Measurements from ENCODE around the gene ITPKB. TPM values are rescaled to one million over a fixed set of nuclear protein-coding genes. Genes with fewer than 3 reads are reported as not detected.
A peak's percentile ranks its signal among the peaks of the same experiment; 100 is the strongest.

ITPKB gene
- total and polyA plus RNA-seq, 9 donors = 11.3 to 43.2 (median 20.1) TPM

DNA sequence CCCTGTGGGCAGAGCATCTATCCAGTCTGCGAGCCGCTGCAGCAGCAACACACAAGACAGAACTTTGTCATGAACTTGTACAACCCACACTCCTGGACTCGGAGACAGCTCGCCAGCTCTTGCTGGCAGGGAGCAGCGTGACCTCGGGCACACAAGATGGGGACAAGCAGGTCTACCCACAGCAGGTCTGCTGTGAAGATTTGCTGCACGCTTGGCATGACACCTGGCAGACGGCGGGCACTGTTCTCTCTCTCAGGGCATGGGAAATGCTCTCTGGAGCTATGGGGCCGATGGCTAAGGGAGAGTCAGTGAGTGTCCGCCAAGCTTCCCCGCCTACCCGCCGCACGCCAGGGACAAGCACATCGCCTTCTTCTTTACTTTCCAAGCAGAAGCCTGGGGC lies 100.5 kb downstream of the ITPKB start:
- Histone ChIP-seq H3K4me1 (ENCODE audit: insufficient read depth) (peaks cover 11% of the 10 kb centered on the region), H3K27ac (peak overlapping the region in 1 of 2 donors; percentile 30), H3K27me3 (no peaks in the 10 kb centered on the region), H3K4me3 (no peak overlapping the region), H3K36me3 (no peaks in the 10 kb centered on the region), H3K9me3 (no peaks in the 10 kb centered on the region)
- 73 to 76% (median 74%) methylated on average over 14 to 16 of the region's 16 CpGs for WGBS, 3 donors
- DNase-seq = peak in 3 of 5 donors; percentile 25 to 39 (median 34)
- intact Hi-C loops (cut with DNase I) = loop anchor here in 3 of 4 donors (5.0 to 10.0 kb wide), 5 partner anchors 99 to 906 kb away; partner anchors contain the start of gene ITPKB (in 1 of the 3)
- TF ChIP-seq EP300 (IDR thresholded peaks at IDR 0.05) = no peak
- TF ChIP-seq, protein P1, sequence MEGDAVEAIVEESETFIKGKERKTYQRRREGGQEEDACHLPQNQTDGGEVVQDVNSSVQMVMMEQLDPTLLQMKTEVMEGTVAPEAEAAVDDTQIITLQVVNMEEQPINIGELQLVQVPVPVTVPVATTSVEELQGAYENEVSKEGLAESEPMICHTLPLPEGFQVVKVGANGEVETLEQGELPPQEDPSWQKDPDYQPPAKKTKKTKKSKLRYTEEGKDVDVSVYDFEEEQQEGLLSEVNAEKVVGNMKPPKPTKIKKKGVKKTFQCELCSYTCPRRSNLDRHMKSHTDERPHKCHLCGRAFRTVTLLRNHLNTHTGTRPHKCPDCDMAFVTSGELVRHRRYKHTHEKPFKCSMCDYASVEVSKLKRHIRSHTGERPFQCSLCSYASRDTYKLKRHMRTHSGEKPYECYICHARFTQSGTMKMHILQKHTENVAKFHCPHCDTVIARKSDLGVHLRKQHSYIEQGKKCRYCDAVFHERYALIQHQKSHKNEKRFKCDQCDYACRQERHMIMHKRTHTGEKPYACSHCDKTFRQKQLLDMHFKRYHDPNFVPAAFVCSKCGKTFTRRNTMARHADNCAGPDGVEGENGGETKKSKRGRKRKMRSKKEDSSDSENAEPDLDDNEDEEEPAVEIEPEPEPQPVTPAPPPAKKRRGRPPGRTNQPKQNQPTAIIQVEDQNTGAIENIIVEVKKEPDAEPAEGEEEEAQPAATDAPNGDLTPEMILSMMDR (IDR thresholded peaks at IDR 0.05) = no peak

- intact Hi-C loops (cut with DNase I) = loop anchor here in 3 of 4 donors (5.0 to 10.0 kb wide), 5 partner anchors 99 to 907 kb away; partner anchors contain the start of gene ITPKB (in 1 of the 3)
Measured at GRCh38 chr1:226638001-226638601, 101.0 kb downstream of the ITPKB start.

GRCh38 chr1:226637147-226637935 lies 101.7 kb downstream of the ITPKB start:
- TF ChIP-seq, protein P1 (IDR thresholded peaks at IDR 0.05) = peak; percentile 42 to 59 (median 54)
- TF ChIP-seq EP300 (IDR thresholded peaks at IDR 0.05) = no peak
- no peak for TF ChIP-seq POLR2A (IDR thresholded peaks at IDR 0.05)
- no peaks in the 10 kb centered on the region for H3K27me3 ChIP-seq
- WGBS, 3 donors = 52 to 58% (median 58%) methylated on average over 29 of the region's 29 CpGs
- intact Hi-C loops (cut with DNase I) = loop anchor here (2.0 to 10.0 kb wide), 6 partner anchors 100 to 907 kb away; partner anchors contain the start of gene ITPKB (in 1 of the 4)
- H3K4me1 ChIP-seq (ENCODE audit: insufficient read depth) = peaks cover 4% of the 10 kb centered on the region
- no peaks in the 10 kb centered on the region for H3K9me3 ChIP-seq
- peak overlapping the region; percentile 39 to 63 for H3K27ac ChIP-seq
- no peaks in the 10 kb centered on the region for H3K36me3 ChIP-seq
- peak; percentile 66 to 80 (median 75) for DNase-seq
- H3K4me3 ChIP-seq = no peak overlapping the region

More at GRCh38 chr1:226638001-226638601, 101.0 kb downstream of the ITPKB start:
- no peaks in the 10 kb centered on the region for H3K36me3 ChIP-seq
- WGBS, 3 donors = 8 to 19% (median 13%) methylated on average over 10 of the region's 10 CpGs
- no peak overlapping the region for H3K4me3 ChIP-seq
- H3K27ac ChIP-seq = peak overlapping the region; percentile 30 to 63
- DNase-seq = peak; percentile 34 to 63 (median 52)
- peaks cover 7% of the 10 kb centered on the region for H3K4me1 ChIP-seq (ENCODE audit: insufficient read depth)
- no peak for TF ChIP-seq EP300 (IDR thresholded peaks at IDR 0.05)
- no peak for TF ChIP-seq POLR2A (IDR thresholded peaks at IDR 0.05)
- TF ChIP-seq, protein P1 (IDR thresholded peaks at IDR 0.05) = peak in 1 of 3 donors; percentile 5
- no peaks in the 10 kb centered on the region for H3K9me3 ChIP-seq
- no peaks in the 10 kb centered on the region for H3K27me3 ChIP-seq

DNA sequence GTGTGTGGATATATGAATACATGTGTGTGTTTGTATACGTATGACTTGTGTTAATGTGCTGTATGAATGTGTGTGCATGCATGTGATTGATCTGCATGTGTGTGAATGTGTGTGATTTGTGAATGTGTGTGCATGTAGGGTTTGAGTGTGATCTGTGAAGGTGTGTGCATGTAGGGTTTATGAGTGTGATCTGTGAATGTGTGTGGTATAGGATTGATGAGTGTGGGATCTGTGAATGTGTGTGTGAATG lies 102.3 kb downstream of the ITPKB start:
- no peak for DNase-seq
- WGBS, 3 donors = 96 to 100% (median 97%) methylated on average over 1 of the region's 1 CpG
- H3K4me3 ChIP-seq = no peak overlapping the region
- no peak overlapping the region for H3K27ac ChIP-seq
- no peaks in the 10 kb centered on the region for H3K36me3 ChIP-seq
- intact Hi-C loops (cut with DNase I) = loop anchor here (2.0 to 10.0 kb wide), 6 partner anchors 101 to 908 kb away; partner anchors contain the start of gene ITPKB (in 1 of the 4)
- H3K4me1 ChIP-seq (ENCODE audit: insufficient read depth) = peaks cover 4% of the 10 kb centered on the region
- no peaks in the 10 kb centered on the region for H3K9me3 ChIP-seq
- TF ChIP-seq POLR2A (IDR thresholded peaks at IDR 0.05) = no peak
- no peak for TF ChIP-seq EP300 (IDR thresholded peaks at IDR 0.05)
- TF ChIP-seq, protein P1 (IDR thresholded peaks at IDR 0.05) = no peak
- no peaks in the 10 kb centered on the region for H3K27me3 ChIP-seq

Measured in ovary (tissue), 9 donors.